ENCODE measurements around the gene ZBTB24.
A peak's percentile ranks its signal among the peaks of the same experiment; 100 is the strongest.
"Not testable (repeated sequence)": the region's sequence is repeated elsewhere in the genome, so short reads cannot be mapped to it uniquely, and the experiment has no call there.

The ZBTB24 gene

DNA sequence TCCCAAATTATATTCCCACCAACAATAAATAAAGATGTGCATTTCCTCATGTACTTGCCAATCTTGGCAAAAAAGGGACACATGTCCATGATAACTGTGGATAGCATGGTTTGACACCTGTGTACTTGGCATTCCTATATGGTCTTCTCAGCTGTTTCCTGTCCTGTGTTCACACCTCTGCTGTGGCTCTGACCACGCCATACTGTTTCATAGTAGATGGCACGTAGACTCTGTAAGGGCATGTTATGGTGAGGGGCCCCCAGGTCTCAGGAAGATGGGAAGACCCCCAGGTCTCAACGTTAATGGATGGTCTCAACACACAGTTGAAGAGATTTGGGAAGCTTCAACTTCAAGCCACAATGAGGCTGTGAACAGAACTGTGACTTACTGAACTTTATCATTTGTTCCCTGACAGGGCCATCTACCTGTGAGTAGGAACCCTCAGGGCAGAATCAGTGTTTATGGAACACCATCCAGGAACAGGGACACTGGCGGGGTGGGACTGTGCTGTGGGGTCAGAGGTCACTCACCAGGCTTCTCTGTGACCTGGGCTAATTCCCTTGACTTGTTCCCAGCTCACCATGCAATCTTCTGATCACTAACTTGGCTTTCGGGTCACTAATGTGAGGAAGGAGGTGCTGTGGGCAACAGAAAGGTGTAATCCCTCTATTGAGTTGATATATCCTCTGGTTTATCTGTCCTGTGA is 11.8 kb downstream of the ZBTB24 start:
- no peak for DNase-seq (ENCODE audit: low read depth in 3 of 3)

DNA sequence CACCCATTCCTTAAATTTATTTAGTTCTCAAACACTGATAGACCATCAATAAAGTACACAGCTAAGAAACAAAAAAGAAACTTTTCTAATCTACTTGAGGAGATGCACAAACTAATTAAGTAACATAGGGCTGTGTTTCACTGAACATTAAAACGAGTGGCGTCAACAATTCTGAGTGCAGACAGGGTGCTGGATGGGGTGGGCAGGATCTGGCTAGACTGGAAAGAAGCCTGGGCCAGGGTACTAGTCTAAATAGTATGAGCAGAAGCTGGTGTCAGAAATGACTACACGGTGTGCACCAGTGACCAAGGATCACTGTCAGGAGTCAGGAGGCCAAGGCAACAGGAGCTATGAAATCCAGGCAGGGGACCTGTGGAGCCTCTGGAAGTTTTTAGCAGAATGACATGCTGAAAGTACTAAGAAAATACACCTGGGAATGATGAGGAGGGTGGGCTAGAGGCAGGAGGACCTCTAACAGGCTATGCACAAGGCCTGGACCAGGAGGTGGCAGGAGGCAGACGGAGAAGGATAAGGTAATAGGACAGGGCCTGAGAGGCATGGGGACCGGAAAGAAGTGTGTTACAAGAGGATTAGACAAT is 13.3 kb downstream of the ZBTB24 start:
- no peak for DNase-seq (ENCODE audit: low read depth in 3 of 3)

DNA sequence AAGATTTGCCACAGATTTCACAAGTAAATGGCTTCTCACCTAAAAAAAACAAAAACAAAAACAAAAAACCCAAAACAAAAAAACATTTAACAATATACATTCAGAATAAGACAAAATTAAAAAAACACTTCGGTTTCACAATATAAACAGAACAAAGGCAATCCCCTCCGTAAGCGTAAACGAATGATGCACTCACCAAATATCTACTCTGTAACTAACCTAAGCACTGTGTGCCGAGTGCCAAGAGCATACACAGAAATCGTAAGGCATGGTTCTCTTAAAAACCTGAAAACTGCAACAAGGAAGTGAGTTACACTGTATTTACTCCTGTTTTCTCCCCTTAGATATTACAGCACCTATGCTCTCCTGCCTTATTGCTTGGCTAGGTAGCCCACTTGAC is 15.3 kb downstream of the ZBTB24 start:
- DNase-seq (ENCODE audit: low read depth in 3 of 3), result no peak

DNA sequence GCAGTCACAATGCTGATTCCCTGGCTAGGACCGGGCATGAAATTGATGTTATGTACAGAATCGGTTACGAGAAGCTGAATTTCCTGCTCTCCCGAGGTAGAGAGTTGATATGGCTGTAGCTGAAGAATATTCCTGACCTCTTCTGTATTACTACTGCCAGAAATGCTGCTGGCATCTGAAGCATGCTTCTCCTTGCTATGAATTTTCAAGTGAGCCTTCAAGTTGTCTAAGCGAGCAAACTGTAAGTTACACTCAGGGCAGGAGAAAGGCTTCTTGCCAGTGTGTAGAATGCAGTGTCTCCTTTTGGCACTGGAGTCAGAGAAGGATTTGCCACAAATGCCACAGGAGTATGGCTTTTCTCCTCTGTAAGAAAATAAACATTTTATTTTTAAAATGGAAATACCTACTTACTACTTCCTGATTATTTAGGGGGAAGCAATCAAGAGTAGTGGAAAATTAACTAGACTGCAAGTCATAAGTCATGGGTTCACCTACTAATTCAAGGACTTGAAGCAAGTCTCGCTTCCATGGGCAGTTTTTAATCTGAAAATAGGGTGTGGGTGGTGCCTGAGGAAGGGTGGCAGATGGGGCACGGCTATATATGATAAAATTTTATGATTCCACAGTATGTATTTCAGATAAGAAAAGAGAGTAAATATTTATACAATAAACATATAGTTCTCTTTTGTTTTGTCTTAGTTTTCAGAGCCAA is 16.7 kb downstream of the ZBTB24 start:
- no peak for DNase-seq (ENCODE audit: low read depth in 3 of 3)

DNA sequence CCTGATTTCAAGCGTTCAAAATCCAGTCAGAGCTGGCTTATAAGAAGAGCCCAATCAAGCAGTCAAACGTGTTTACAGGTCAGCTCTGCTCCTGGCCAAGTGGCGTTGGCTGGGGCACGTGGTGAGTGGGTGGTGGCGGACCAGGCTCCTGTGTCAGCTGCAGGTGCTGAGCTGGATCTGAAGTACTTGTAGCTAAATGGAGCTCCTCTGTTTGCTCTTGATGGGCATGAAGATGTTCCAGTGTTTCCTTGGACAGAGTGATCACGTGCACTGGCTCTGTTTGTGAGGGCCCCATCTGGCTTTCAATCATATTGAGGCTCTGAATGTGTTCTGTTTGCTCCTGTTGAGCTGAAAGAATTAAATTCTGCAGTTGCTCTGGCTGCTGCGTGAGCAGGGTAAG is 17.2 kb downstream of the ZBTB24 start:
- no peak for DNase-seq (ENCODE audit: low read depth in 3 of 3)

DNA sequence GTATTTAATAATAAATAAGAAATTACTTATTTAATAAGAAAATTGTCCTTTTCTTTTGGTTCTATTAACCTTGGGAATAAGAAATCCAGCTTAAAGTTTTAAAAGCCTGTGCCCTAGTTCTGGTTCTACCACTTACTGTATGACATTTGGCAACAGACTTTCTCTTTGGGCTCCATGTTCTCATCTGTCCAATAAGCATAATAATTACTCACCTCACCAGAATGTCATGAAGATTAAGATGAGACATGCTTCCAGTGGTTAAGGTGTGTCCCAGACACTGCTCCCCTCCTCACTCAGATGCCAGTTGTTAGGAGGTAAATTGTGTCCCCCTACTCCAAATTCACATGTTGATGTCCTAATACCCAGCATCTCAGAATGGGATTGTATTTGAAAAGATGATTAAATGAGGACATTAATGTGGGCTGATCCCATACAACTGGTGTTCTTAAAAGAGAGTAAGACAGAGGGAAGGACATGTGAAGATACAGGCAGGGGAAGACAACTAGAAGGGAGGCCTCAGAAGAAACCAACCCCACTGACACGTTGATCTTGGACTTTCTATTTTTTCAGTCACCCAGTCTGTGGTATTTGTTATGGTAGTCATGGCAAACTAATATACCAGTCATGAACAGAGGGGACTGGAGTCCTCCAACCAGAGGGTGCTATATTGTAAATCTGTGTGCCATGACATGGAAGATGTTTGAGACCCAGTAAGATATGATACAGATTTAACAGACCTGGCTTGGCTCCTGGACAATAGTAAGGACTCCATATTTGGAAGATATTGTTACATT is 21.1 kb downstream of the ZBTB24 start:
- DNase-seq (ENCODE audit: low read depth in 3 of 3), result no peak

DNA sequence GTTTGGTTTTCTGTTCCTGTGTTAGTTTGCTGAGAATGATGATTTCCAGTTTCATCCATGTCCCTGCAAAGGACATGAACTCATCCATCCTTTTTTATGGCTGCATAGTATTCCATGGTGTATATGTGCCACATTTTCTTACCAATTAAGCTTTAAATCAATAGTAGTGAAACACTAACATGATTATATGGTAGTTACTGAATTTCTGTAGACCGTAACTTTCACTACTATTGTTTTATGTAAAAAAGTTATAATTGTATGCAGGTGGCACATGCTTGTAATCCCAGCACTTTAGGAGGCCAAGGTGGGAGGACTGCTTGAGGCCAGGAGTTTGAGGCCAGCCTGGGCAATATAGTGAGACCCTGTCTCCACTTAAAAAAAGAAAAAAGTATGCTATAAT is 21.8 kb downstream of the ZBTB24 start:
- not testable (repeated sequence) for DNase-seq (ENCODE audit: low read depth in 3 of 3)

DNA sequence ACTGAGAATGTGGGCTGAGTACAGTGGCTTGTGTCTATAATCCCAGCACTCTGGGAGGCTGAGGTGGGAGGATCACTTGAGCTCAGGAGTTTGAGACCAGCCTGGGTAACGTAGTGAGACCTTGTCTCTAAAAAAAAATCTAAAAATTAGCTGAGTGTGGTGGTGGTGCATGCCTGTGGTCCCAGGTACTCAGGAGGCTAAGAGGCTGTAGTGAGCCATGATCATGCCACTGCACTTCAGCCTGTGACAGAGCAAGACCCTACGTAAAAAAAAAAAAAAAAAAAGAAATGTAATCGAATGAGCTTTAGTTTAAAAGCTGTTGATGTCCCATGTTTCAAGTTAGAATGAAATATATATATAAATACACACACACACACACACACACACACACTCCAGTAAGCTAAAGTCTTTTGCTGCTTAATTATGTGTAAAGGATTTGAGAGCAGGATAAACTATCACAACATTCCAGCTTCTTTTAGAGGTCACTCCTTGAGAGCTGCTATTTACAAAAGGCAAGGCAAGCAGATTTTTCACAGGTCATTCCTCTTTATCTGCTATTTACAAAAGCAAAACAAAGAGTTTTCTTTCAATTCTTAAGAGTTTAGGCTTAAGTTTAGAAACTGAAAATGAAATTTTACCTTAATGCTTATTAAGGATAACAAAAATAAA is 22.7 kb downstream of the ZBTB24 start:
- DNase-seq (ENCODE audit: low read depth in 3 of 3), result no peak

DNA sequence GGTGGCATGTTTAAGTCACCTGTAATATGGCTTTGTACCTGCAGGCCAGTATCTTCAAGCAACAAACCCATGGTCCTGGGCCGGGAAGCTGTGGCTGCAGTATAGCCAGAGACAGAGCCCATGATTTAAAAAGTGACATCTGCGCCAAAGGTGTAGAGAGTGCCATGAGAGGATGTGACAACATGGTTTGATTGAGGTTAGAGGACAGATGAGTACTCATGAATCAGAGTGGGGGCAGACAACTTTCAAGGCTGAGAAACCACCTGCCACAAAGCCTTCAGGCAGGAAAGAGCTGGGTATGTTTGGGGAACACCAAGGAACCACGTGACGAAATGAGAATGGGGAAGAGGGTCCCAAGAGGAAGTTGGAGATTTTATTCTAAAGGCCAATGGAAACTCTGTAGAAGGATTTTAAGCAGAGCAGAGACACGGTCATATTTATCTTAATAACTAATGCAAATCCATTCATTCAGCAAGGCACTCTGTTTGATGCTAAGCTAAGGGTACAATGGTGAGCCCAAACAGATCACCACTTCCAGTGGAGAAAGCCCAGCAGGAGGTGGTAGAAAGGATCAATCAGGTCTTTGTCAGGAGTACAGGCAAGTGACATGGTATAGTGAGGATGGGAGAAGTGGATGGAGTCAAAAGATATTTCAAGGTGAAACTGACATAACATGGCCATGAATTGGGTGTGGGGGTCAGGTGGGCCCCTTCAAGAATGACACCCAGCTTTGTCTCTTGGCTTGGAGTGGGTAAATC is 24.1 kb downstream of the ZBTB24 start:
- DNase-seq (ENCODE audit: low read depth in 3 of 3), result peak in 1 of 3 donors; percentile 27

DNA sequence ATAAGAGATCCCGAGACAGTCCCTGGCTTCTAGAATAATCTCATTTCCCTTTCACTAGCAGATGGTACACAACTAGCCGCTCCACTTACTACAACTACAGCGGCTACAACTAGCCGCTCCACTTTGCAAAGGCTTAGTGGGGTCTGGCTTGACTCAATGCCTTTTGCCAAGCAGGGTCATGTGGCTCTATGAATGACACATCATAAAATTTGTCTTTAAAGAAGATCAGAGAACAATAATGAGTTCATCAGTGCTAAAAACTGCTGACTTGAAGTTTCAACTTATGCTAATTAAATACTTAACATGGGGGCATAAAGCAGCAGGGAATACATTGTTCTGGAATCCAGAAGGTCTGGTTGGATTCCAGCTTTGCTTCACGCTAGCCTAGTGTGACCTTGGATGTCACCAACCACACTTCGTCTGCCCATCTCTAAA is 25.4 kb downstream of the ZBTB24 start:
- no peak for DNase-seq (ENCODE audit: low read depth in 3 of 3)

DNA sequence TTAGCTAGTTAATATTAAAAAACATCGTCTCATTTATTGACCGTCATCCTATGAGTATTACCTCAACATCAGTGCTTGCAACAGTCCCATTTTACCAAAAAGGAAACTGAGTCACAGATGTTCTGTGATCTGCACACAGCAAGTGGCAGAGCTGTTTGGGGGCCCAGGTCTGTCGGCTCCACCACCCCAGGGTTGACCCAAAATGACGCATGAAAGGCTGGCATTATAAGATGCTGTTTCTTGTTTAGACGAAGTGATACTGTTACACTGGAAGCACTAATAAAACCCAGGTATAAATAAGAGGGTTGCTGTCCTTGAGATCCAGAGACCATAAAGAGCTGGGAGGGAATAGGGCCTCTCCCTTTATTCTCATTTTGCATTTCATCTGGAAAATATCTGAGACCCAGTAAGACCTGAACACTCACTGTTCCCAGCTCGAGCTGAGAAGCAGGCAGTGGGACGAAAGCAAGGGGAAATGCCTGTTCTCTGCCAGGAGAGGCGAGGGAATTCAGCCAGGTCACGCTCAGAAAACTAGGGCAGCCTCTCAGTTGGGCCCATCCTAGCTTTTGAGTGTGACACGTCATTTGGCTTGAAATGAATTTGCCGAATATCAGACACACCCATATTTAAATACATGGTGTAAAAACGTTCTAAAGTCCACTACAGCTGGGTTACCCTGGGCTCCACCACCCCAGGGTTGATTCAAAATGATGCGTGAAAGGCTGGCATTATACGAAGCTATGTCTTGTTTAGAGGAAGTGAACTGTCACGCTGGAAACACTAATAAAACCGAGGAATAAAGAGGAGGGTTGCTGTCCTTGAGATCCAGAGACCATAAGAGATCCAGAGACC is 26.1 kb downstream of the ZBTB24 start:
- DNase-seq (ENCODE audit: low read depth in 3 of 3), result no peak

DNA sequence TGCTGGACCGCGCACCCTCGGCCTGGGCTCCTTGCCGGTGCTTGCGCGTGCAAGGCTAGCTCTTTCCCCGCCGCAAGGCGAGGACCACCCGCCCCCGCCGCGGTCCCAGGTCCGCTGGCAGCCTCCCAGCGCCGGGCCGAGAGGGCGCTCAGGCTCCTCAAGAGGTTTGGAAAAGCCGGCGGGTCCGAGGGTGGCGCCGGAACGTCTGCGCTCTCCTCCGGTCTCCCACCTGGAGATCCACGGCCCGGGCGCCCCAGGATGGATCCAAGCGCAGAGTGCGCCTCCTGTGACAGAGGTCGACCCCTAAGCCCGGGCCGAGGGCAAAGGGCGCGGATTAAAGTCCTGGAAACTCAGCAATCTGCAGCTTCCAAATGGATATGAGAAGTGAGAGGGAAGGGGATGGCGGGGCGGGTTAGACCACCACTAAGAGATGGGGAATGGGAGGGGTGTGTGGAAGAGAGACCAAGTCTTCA is 26.9 kb downstream of the ZBTB24 start:
- no peak for DNase-seq (ENCODE audit: low read depth in 3 of 3)

DNA sequence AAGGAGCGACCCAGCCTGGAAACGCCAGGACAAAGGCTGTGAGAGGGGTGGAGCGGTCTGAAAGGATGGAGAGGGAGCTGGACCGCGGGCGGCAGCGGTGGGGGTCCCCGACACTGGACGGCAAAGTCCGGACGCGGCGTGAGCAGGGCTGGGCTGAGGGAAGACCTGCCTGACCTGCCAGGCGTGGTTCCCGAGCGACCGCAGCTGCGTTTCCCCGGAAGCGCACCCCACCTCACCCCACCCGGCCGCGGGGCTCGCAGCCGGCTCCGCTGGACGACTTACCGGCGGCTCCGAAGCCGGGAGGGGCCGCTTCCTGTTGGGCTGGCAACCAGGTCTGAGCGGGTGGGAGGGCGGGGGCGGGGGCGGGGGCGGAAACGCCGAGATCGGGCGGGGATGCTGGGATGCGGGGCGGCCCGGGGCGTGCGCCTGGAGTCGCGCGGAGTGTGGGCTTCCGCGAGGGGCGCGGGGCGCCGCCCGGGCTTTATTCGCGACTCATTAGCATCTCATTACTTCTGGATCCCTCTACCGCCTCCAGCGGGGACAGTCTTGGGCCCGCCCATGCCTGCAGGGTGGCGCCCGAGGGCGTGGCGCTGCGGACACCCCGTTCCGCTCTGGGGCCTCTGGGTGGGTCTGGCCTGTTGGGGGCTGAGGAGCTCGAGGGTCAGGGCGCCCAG is 27.4 kb downstream of the ZBTB24 start, which contains the start of gene MICAL1:
Gene MICAL1, minus strand, starts transcription at position 336 of the 674 bp plus-strand sequence. CDS start 1,576 bp downstream, outside the sequence.
- DNase-seq (ENCODE audit: low read depth in 3 of 3), result peak in 2 of 3 donors; percentile 27 to 36

DNA sequence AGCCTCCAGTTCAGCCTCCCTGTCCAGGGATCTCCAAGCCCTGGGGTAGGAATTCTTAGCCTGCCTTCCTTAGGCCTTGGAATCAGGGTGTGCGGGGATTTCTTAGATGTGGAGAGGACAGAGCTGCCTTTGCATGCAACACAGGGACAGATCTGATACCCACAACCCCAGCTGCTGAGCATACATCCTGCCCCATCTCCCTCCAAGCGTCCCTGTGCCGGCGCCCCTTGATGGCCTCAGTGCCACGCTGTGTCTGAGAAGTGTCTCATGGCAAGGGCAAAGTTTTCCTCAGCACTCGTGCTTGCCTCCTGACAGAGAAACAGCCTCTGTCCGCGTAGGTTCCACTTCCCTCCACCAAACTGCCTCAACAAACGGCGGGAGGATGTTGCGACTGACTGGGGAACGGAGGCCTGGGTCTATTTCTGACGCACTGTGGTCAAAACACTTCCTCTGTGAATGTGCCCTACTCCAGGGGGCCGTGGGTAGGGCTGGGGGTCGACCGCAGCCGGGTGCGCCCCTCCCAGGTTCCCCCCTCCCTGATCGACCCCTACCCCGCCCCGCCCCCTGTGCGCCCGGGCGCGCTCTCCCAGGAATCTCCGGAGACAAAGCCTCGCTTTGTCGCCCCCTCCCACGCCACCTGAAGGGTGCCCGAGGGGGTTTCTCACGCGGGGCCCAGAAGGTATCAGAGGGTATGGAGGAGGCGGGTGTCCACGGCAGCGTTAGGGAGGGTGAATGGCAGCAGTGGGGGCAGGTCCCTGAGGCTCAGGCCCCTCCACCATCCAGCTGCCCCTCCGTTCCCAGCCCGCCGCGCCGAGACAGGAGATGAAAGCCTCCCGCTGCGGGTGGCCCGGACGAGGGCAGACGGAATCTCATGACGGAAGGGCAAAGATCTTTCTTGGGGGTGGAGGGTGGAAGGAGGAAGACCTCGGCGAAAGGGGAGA is 28.3 kb downstream of the ZBTB24 start:
- DNase-seq (ENCODE audit: low read depth in 3 of 3), result peak in 1 of 3 donors; percentile 49

DNA sequence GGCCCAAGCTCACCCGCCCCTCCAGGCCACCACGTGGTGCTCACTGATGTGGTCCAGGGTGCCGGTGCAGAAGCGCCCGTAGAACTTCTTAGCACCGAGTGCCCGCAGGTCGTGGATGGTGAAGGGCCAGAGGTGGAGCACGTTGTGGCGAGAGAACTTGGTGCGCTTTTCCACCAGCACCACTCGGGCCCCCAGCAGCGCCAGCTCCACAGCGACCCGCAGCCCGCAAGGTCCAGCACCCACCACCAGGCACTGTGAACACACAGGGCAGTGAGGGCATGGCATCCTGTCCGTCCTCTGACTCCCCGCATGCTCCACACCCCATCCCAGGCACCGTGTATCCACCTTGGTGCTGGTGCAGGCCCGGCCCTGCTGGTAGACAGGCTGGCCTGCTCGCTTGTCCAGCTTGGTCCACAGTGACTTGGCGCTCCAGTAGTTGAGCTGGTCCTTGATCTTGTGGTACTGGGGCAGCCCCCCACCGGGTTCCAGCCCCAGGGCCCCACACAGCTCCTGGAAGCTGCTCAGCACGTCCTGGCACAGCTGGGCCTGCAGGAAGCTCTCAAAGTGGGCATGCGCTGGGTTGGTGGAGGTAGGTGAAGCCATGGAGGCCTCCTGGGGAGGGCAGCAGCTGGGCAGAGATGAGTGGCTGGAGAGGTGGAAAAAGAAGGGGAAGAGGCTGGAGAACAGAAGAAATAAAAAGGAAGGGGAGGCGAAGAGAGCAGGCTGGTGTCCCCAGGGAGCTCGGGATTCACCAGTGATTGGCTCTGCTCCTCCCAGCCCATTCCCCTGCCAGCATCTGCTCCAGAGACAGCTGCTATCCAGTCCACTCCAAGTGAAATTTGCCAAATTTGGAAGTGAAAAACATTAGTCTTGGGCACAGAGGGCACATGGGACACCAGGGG is 29.2 kb downstream of the ZBTB24 start:
- no peak for DNase-seq (ENCODE audit: low read depth in 3 of 3)

DNA sequence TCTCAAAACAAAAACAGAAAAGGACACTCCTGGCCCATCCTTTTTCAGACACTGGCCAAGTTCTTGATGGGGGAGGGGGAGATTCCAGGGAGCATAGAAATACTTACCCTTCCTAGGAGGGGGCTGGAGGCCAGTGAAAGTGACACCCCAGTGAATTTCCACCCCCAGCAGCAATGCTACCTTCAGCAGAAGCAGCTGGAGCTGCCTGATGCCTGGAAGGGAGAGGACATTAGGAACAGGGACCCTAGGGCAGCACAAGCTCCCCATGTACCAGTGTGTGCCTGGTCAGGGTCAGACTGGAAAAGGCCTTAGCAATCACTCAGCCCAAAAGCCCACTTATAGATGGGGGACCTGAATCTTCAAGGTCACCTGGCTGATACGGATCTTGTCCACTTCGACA is 29.9 kb downstream of the ZBTB24 start:
- DNase-seq (ENCODE audit: low read depth in 3 of 3), result no peak

DNA sequence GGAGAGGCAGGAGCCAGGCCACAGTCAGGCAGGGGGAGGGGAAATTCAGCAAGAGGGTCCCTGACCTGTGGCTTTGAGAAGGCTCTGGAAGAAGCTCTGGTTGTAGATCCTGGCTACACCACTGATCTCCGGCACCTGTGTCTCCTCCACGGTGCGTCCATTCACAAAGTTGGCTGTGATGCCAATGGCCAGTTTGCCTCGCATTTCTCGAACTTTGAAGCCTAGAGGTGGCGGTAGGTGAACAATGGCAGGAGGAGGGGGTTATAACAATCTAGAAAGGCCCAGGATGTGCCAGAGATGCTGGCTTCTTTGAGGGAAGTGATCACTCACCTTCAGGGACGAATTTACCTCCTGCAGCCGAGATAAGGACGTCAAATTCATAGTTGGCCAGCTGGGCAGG is 30.8 kb downstream of the ZBTB24 start:
- DNase-seq (ENCODE audit: low read depth in 3 of 3), result no peak

All from stimulated activated CD4-positive, alpha-beta T cell treated with anti-CD3 and anti-CD28 coated beads, TNF-alpha, amount 100 ng/mL, for 48 hours (primary cell).